A673 (cell line): ENCODE results near the gene PIGK. TPM values are rescaled to one million over a fixed set of nuclear protein-coding genes. Genes with fewer than 3 reads are reported as not detected.

Source experiments
- BruUV-seq: library from RNA; stranded (reverse); fragments of 400-500 nt; replicated peaks from 2 replicates; lab custom pipeline; 2021; lab: Mats Ljungman, UMichigan
- CTCF ChIA-PET: fragments of 300-600 bp; sonication (Branson Sonifier 250); formaldehyde crosslinking; loops from one replicate; lab custom pipeline; 2022; ENCODE audit warnings: antibody characterized with exemption; lab: Charles Lee
- POLR2A ChIA-PET: fragments of 300-600 bp; sonication (Branson Sonifier 250); formaldehyde crosslinking; loops from one replicate; lab custom pipeline; 2022; ENCODE audit warnings: antibody characterized with exemption; ENCODE audit not compliant: low non-redundant PET; lab: Charles Lee
- DNase-seq: peaks from one replicate; pipeline ENCODE4 v3.0.0-alpha.2; 2015; ENCODE audit warnings: low spot score
- H3K27ac ChIP-seq: fragments of 200-600 bp; sonication (generic); 2 replicates; pipeline ENCODE4 v1.5.1; 2016; ENCODE audit warnings: mixed run types, low read depth, mild to moderate bottlenecking, mixed read lengths, antibody characterized with exemption, low read length; ENCODE audit not compliant: poor library complexity, severe bottlenecking
- H3K27me3 ChIP-seq: fragments of 200-600 bp; sonication (generic); replicated peaks from 2 replicates; pipeline ENCODE4 v1.6.1; 2017; ENCODE audit warnings: mixed run types, low read depth, mild to moderate bottlenecking, mixed read lengths, antibody characterized with exemption, low read length; ENCODE audit not compliant: insufficient read depth, poor library complexity
- H3K36me3 ChIP-seq: fragments of 200-600 bp; sonication (generic); 2 replicates; pipeline ENCODE4 v1.6.1; 2016; ENCODE audit warnings: mixed run types, mild to moderate bottlenecking, mixed read lengths, antibody characterized with exemption, low read length; ENCODE audit not compliant: insufficient read depth, poor library complexity, severe bottlenecking
- H3K4me1 ChIP-seq: fragments of 200-600 bp; sonication (generic); 2 replicates; pipeline ENCODE4 v1.6.1; 2017; ENCODE audit warnings: mixed run types, mild to moderate bottlenecking, mixed read lengths, antibody characterized with exemption, low read length; ENCODE audit not compliant: insufficient read depth, poor library complexity, severe bottlenecking
- H3K4me3 ChIP-seq: fragments of 200-600 bp; sonication (generic); 2 replicates; pipeline ENCODE4 v1.5.1; 2016; ENCODE audit warnings: low read depth, mixed run types, mild to moderate bottlenecking, mixed read lengths, low read length; ENCODE audit not compliant: poor library complexity, severe bottlenecking
- H3K9me3 ChIP-seq: fragments of 200-600 bp; sonication (generic); 2 replicates; pipeline ENCODE4 v1.6.1; 2016; ENCODE audit warnings: mixed run types, low read depth, mild to moderate bottlenecking, mixed read lengths, antibody characterized with exemption, low read length; ENCODE audit not compliant: poor library complexity, severe bottlenecking
- EZH2 ChIP-seq: fragments of 200-600 bp; sonication (generic); IDR thresholded peaks from 2 replicates; pipeline ENCODE4 v1.6.1; 2017; ENCODE audit warnings: borderline replicate concordance, low read depth, mild to moderate bottlenecking, mixed read lengths, antibody characterized with exemption, low read length; ENCODE audit not compliant: poor library complexity, severe bottlenecking
- intact Hi-C: fragments of 100-400 bp; cut with micrococcal nuclease; formaldehyde crosslinking; loops from one replicate; pipeline ENCODE4 v1.10.0; 2022; ENCODE audit not compliant: unreplicated experiment
- total RNA-seq: library from RNA; stranded (reverse); gene quantifications from 2 replicates; pipeline ENCODE4 v1.2.3, GENCODE V29; 2021
- TF ChIP-seq, protein P1 (sequence below): fragments of 300-800, 200-600 bp; sonication (generic); conservative IDR thresholded peaks from 2 replicates; pipeline ENCODE4 v1.5.1; 2017; ENCODE audit warnings: low read depth, mild to moderate bottlenecking, antibody characterized with exemption, low read length, moderate library complexity, mixed read lengths

Gene PIGK
- total RNA-seq, 1 experiment from 2014 or later, result 28.8 TPM

DNA sequence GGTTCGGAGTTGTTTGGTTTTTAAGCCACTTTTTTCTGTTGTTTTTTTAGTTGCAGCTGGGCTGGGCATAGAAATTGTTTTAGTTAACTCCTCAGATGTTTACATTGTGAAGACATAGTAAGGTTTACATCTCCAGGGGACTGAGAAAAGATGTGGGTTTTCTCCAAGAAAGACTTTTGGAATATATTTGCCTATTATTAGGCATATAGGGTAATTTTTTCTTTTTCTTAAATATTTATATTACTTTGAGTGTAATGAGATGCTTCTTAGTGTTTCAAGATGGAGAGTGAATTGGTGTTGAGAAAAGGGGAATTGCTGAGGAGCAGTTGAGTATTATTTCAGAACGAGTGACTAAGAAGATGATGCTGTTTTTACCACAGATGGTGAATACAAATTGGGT, 26.6 kb upstream of the PIGK start:
- ChIA-PET CTCF (no interaction called here), POLR2A (no interaction called here)
- TF ChIP-seq, protein P1, sequence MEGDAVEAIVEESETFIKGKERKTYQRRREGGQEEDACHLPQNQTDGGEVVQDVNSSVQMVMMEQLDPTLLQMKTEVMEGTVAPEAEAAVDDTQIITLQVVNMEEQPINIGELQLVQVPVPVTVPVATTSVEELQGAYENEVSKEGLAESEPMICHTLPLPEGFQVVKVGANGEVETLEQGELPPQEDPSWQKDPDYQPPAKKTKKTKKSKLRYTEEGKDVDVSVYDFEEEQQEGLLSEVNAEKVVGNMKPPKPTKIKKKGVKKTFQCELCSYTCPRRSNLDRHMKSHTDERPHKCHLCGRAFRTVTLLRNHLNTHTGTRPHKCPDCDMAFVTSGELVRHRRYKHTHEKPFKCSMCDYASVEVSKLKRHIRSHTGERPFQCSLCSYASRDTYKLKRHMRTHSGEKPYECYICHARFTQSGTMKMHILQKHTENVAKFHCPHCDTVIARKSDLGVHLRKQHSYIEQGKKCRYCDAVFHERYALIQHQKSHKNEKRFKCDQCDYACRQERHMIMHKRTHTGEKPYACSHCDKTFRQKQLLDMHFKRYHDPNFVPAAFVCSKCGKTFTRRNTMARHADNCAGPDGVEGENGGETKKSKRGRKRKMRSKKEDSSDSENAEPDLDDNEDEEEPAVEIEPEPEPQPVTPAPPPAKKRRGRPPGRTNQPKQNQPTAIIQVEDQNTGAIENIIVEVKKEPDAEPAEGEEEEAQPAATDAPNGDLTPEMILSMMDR, result no peak
- no peak for TF ChIP-seq EZH2
- Histone ChIP-seq H3K9me3 (peaks cover 6% of the 10 kb centered on the region), H3K36me3 (no peaks in the 10 kb centered on the region), H3K4me3 (no peak overlapping the region), H3K27ac (no peak overlapping the region), H3K27me3 (no peaks in the 10 kb centered on the region), H3K4me1 (no peaks in the 10 kb centered on the region)
- intact Hi-C loops, result no loop called here
- DNase-seq, result no peak
- BruUV-seq, result no TSS peak

DNA sequence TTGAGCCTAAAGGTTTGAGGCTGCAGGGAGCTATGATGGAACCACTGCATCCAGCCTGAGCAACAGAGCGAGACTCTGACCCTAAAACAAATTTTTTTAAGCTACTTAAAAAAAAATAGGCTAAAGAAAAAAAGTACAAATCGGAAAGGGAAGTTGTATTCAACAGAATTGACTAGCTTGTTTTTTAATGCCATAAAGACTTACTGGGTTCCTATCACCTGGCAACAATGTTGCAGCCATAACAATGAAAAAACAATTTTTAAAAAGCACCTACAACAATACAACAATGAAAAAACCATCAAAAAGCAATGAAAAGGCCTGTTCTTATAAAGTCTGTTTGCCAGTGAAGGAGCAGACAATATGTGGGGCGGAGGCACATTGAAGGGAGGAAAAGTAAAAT, 20.1 kb upstream of the PIGK start:
- intact Hi-C loops, result no loop called here
- no peaks in the 10 kb centered on the region for H3K9me3 ChIP-seq
- no peaks in the 10 kb centered on the region for H3K36me3 ChIP-seq
- DNase-seq, result no peak
- H3K4me3 ChIP-seq, result no peak overlapping the region
- no peaks in the 10 kb centered on the region for H3K4me1 ChIP-seq
- TF ChIP-seq, protein P1, result no peak
- no peak for TF ChIP-seq EZH2
- H3K27me3 ChIP-seq, result no peaks in the 10 kb centered on the region
- POLR2A ChIA-PET, result no interaction called here
- BruUV-seq, result no TSS peak
- CTCF ChIA-PET, result interaction anchor here (0.6 kb wide), 1 partner anchor 73 kb away, joined by 3 read pairs; no protein-coding TSS in a partner anchor
- H3K27ac ChIP-seq, result no peak overlapping the region

DNA sequence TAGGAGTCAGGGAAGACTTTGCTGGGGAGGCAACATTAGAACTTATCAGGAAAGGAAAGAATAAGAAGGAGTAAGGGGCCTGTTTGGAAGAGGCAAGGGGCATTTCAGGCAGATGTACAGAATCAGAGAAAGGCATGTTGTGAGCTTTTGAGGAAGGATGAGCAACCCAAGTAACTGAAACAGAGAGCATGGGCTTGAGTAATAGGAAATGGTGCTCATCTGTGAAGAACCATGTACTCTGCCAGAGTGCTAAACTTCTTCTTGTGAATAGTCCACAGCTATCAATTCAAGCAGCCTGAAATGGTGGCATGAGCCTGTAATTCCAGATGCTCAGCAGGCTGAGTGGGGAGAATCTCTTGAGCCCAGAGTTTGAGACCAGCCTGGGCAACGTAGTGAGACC, 19.2 kb upstream of the PIGK start:
- no peak for DNase-seq
- CTCF ChIA-PET, result interaction anchor here (0.6 kb wide), 1 partner anchor 413 kb away, joined by 3 read pairs; no protein-coding TSS in a partner anchor
- H3K27ac ChIP-seq, result no peak overlapping the region
- H3K27me3 ChIP-seq, result no peaks in the 10 kb centered on the region
- TF ChIP-seq, protein P1, result no peak
- no peak for TF ChIP-seq EZH2
- no peaks in the 10 kb centered on the region for H3K36me3 ChIP-seq
- intact Hi-C loops, result no loop called here
- no TSS peak for BruUV-seq
- no peaks in the 10 kb centered on the region for H3K9me3 ChIP-seq
- POLR2A ChIA-PET, result interaction anchor here (0.6 kb wide), 1 partner anchor 920 kb away, joined by 4 read pairs; no protein-coding TSS in a partner anchor
- no peak overlapping the region for H3K4me3 ChIP-seq
- H3K4me1 ChIP-seq, result no peaks in the 10 kb centered on the region
